PC-9 (cell line): ENCODE data around the gene METTL26. TPM values are rescaled to one million over a fixed set of nuclear protein-coding genes. Genes with fewer than 3 reads are reported as not detected.

Experiments used
- BruUV-seq: library from RNA; stranded (reverse); fragments of 400-500 nt; replicated peaks from 2 replicates; lab custom pipeline; 2021; lab: Mats Ljungman, UMichigan
- CTCF ChIA-PET: fragments of 300-600 bp; sonication (Branson Sonifier 250); formaldehyde crosslinking; loops from one replicate; lab custom pipeline; 2022; ENCODE audit warnings: antibody characterized with exemption; lab: Charles Lee
- POLR2A ChIA-PET: fragments of 300-600 bp; sonication (Branson Sonifier 250); formaldehyde crosslinking; loops from one replicate; lab custom pipeline; 2022; ENCODE audit warnings: antibody characterized with exemption; ENCODE audit not compliant: unreplicated experiment; lab: Charles Lee
- DNase-seq, 2 experiments: peaks; one replicate each; pipeline versions ENCODE4 v3.0.0 to v3.0.0-alpha.2; 2015 to 2022; ENCODE audit warnings: mixed read lengths in 1 of 2
- H2AFZ ChIP-seq: fragments of 200-600 bp; sonication (generic); 2 replicates; pipeline ENCODE4 v1.8.1; 2017; ENCODE audit warnings: antibody characterized with exemption
- H3F3A ChIP-seq: fragments of 200-600 bp; sonication (generic); 2 replicates; pipeline ENCODE4 v1.8.1; 2017; ENCODE audit warnings: antibody characterized with exemption, mild to moderate bottlenecking, low read depth; ENCODE audit not compliant: insufficient read depth
- H3K27ac ChIP-seq: fragments of 200-600 bp; sonication (generic); 2 replicates; pipeline ENCODE4 v1.6.1; 2016; ENCODE audit warnings: mixed run types
- H3K27me3 ChIP-seq: fragments of 200-600 bp; sonication (generic); 2 replicates; pipeline ENCODE4 v1.6.1; 2016; ENCODE audit warnings: low read depth, mixed run types; ENCODE audit not compliant: insufficient read depth
- H3K36me3 ChIP-seq: fragments of 200-600 bp; sonication (generic); 2 replicates; pipeline ENCODE4 v1.6.1; 2016; ENCODE audit warnings: low read depth, mixed run types
- H3K4me1 ChIP-seq: fragments of 200-600 bp; sonication (generic); replicated peaks from 2 replicates; pipeline ENCODE4 v1.6.1; 2016; ENCODE audit warnings: mixed run types; ENCODE audit not compliant: insufficient read depth
- H3K4me2 ChIP-seq: fragments of 200-600 bp; sonication (generic); 2 replicates; pipeline ENCODE4 v1.6.1; 2017; ENCODE audit warnings: mixed run types
- H3K4me3 ChIP-seq: fragments of 200-600 bp; sonication (generic); 2 replicates; pipeline ENCODE4 v1.6.1; 2016; ENCODE audit warnings: mixed run types
- H3K79me2 ChIP-seq: fragments of 200-600 bp; sonication (generic); 2 replicates; pipeline ENCODE4 v1.6.1; 2017; ENCODE audit warnings: low read depth, mixed run types
- H3K9me2 ChIP-seq: fragments of 200-600 bp; sonication (generic); 2 replicates; pipeline ENCODE4 v1.8.1; 2017; ENCODE audit warnings: mild to moderate bottlenecking; ENCODE audit not compliant: insufficient read depth
- H3K9me3 ChIP-seq: fragments of 200-600 bp; sonication (generic); 2 replicates; pipeline ENCODE4 v1.8.1; 2016; ENCODE audit warnings: low read depth; ENCODE audit not compliant: insufficient read depth
- H4K20me1 ChIP-seq: fragments of 200-600 bp; sonication (generic); 2 replicates; pipeline ENCODE4 v1.8.1; 2017; ENCODE audit not compliant: insufficient read depth
- EZH2 ChIP-seq: fragments of 200-600 bp; sonication (generic); IDR thresholded peaks from 2 replicates; pipeline ENCODE4 v1.8.0; 2017; ENCODE audit warnings: antibody characterized with exemption, low read depth
- intact Hi-C: fragments of 100-400 bp; cut with micrococcal nuclease; formaldehyde crosslinking; loops from one replicate; pipeline ENCODE4 v1.10.0; 2022; ENCODE audit not compliant: unreplicated experiment
- total RNA-seq: library from RNA; stranded (reverse); gene quantifications from 2 replicates; pipeline ENCODE4 v1.2.3, GENCODE V29; 2021
- TF ChIP-seq, protein P1 (sequence below): fragments of 200-600 bp; sonication (generic); conservative IDR thresholded peaks from 2 replicates; pipeline ENCODE4 v1.6.1; 2017; ENCODE audit warnings: mixed run types, antibody characterized with exemption, mild to moderate bottlenecking, moderate library complexity

Gene METTL26
- total RNA-seq, 1 experiment from 2014 or later, result 144 TPM

GRCh38 chr16:625117-625976 lies 10.8 kb downstream of the METTL26 start:
- H3K9me3 ChIP-seq, result no peaks in the 10 kb centered on the region
- peaks cover 46% of the 10 kb centered on the region for H3F3A ChIP-seq
- H3K79me2 ChIP-seq, result no peaks in the 10 kb centered on the region
- no peak overlapping the region for H3K4me2 ChIP-seq
- no peaks in the 10 kb centered on the region for H3K36me3 ChIP-seq
- no peaks in the 10 kb centered on the region for H3K27me3 ChIP-seq
- no peak for DNase-seq
- ChIA-PET POLR2A (interaction anchor here (0.5 to 0.6 kb wide), 2 partner anchors 32 to 98 kb away, joined by 5 to 6 read pairs; no protein-coding TSS in a partner anchor), CTCF (no interaction called here)
- H3K4me1 ChIP-seq, result peaks cover 19% of the 10 kb centered on the region
- intact Hi-C loops, result loop anchor here (5.0 kb wide), 1 partner anchor 42 kb away; the partner anchor contains the start of gene RHOT2
- no peaks in the 10 kb centered on the region for H3K9me2 ChIP-seq
- no peak overlapping the region for H3K4me3 ChIP-seq
- BruUV-seq, result no TSS peak
- no peak overlapping the region for H3K27ac ChIP-seq
- peaks cover 21% of the 10 kb centered on the region; the same call in 1 of the 2 replicates for H4K20me1 ChIP-seq
- no peak for TF ChIP-seq EZH2
- TF ChIP-seq, protein P1, sequence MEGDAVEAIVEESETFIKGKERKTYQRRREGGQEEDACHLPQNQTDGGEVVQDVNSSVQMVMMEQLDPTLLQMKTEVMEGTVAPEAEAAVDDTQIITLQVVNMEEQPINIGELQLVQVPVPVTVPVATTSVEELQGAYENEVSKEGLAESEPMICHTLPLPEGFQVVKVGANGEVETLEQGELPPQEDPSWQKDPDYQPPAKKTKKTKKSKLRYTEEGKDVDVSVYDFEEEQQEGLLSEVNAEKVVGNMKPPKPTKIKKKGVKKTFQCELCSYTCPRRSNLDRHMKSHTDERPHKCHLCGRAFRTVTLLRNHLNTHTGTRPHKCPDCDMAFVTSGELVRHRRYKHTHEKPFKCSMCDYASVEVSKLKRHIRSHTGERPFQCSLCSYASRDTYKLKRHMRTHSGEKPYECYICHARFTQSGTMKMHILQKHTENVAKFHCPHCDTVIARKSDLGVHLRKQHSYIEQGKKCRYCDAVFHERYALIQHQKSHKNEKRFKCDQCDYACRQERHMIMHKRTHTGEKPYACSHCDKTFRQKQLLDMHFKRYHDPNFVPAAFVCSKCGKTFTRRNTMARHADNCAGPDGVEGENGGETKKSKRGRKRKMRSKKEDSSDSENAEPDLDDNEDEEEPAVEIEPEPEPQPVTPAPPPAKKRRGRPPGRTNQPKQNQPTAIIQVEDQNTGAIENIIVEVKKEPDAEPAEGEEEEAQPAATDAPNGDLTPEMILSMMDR, result no peak
- H2AFZ ChIP-seq, result no peak overlapping the region

DNA sequence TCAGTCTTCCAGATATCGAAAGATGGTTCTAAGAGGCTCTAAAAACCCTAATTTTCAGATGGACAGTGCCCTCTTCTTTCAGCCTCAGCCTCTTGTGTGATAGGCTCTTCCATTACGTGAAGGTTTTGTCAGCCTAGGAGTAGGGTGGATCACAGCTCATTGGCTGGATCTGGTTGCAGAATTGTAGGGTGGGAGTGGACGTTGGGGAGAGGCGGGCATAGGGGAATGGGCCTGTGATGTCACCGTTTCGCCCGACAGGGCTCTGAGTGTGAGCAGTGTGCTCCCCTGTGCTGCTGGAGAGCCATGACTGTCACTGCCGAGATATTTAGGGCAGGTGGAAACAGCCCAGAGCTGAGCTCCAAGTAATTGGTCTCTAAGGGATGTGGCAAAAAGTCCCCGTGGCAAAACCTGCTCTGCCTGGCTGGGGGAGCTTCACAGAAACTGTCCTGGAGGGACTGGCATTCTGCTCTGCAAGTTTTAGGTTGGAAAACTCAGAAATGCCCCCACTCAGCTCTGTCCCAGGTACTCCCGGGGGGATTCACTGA lies 11.5 kb downstream of the METTL26 start:
- H3K27me3 ChIP-seq, result no peaks in the 10 kb centered on the region
- peaks cover 16% of the 10 kb centered on the region; the same call in 1 of the 2 replicates for H4K20me1 ChIP-seq
- H3K27ac ChIP-seq, result no peak overlapping the region
- POLR2A ChIA-PET, result no interaction called here
- no peaks in the 10 kb centered on the region for H3K9me2 ChIP-seq
- no peaks in the 10 kb centered on the region for H3K79me2 ChIP-seq
- H3K9me3 ChIP-seq, result no peaks in the 10 kb centered on the region
- intact Hi-C loops, result loop anchor here (5.0 kb wide), 1 partner anchor 43 kb away; the partner anchor contains the start of gene RHOT2
- no TSS peak for BruUV-seq
- TF ChIP-seq, protein P1, result no peak
- TF ChIP-seq EZH2, result no peak
- H3K36me3 ChIP-seq, result no peaks in the 10 kb centered on the region
- no peak overlapping the region for H2AFZ ChIP-seq
- H3K4me3 ChIP-seq, result no peak overlapping the region
- CTCF ChIA-PET, result no interaction called here
- H3K4me1 ChIP-seq, result peaks cover 19% of the 10 kb centered on the region
- peaks cover 46% of the 10 kb centered on the region for H3F3A ChIP-seq
- no peak overlapping the region for H3K4me2 ChIP-seq
- no peak for DNase-seq

DNA sequence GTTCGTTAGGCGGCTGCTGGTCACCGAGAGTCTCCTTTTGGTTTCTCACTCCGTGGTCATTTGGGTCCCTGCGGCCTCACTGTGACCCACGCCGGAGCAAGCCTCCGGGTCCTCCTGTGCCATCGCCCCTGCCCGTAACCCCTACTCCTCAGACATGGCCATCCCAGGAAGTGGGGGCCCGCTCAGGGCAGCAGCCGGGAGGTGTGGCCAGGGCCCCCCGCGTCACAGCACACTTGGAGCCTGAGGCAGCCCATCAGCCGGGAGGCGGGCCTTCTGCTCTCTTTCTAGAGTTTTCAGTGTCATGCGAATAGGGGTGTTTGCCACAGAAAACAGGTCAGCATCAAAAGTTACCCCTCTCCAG lies 13.2 kb downstream of the METTL26 start:
- peaks cover 16% of the 10 kb centered on the region; the same call in 1 of the 2 replicates for H4K20me1 ChIP-seq
- H3K36me3 ChIP-seq, result no peaks in the 10 kb centered on the region
- H3K27me3 ChIP-seq, result no peaks in the 10 kb centered on the region
- H3K4me3 ChIP-seq, result no peak overlapping the region
- H2AFZ ChIP-seq, result no peak overlapping the region
- POLR2A ChIA-PET, result interaction anchor here (1.1 kb wide), 1 partner anchor 30 kb away, joined by 6 read pairs; no protein-coding TSS in a partner anchor
- H3K9me3 ChIP-seq, result no peaks in the 10 kb centered on the region
- H3K79me2 ChIP-seq, result no peaks in the 10 kb centered on the region
- TF ChIP-seq EZH2, result no peak
- TF ChIP-seq, protein P1, result no peak
- H3K9me2 ChIP-seq, result no peaks in the 10 kb centered on the region
- peaks cover 36% of the 10 kb centered on the region for H3F3A ChIP-seq
- intact Hi-C loops, result no loop called here
- CTCF ChIA-PET, result no interaction called here
- DNase-seq, result no peak
- H3K27ac ChIP-seq, result no peak overlapping the region
- H3K4me1 ChIP-seq, result peaks cover 19% of the 10 kb centered on the region
- no TSS peak for BruUV-seq
- no peak overlapping the region for H3K4me2 ChIP-seq
